Measurements from ENCODE around the gene IKZF2. TPM values are rescaled to one million over a fixed set of nuclear protein-coding genes. Genes with fewer than 3 reads are reported as not detected.
"Not testable (repeated sequence)": the region's sequence is repeated elsewhere in the genome, so short reads cannot be mapped to it uniquely, and the experiment has no call there.

IKZF2 gene
- total and polyA plus RNA-seq, 10 of the 15 experiments (the other 5 are each of a cell fraction or from before 2014, with no cell fraction given) = 15.2 to 266 (median 87.2) TPM

DNA sequence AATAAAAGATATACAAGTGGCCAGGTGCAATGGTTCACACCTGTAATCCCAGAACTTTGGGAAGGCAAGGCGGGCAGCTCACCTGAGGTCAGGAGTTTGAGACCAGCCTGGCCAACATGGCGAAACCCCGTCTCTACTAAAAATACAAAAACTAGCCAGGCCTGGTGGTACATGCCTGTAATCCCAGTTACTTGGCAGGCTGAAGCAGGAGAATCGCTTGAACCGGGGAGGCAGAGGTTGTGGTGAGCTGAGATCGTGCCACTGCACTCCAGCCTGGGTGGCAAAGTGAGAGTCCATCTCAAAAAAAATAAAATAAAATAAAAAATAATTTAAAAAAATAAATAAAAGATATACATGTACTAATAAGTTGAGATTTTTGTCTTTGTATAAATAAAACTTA, 130.5 kb downstream of the IKZF2 start:
- not testable (repeated sequence) for BruUV-seq (replicated peaks); H4K20me1 ChIP-seq (ENCODE audit: control insufficient read depth, insufficient read depth); DNase-seq (ENCODE audit: low read depth, low spot score); ATAC-seq; H3K27me3 ChIP-seq (replicated peaks in 1 of 2; ENCODE audit: control insufficient read depth in 2 of 2, insufficient read depth in 2 of 2, low read length in 1 of 2); FAIRE-seq; H2AFZ ChIP-seq (ENCODE audit: control insufficient read depth, low read depth, low read length); H3K9me3 ChIP-seq (replicated peaks; ENCODE audit: control insufficient read depth, insufficient read depth, low read length); H3K36me3 ChIP-seq (ENCODE audit: control insufficient read depth in 2 of 2, insufficient read depth in 2 of 2, low read length in 1 of 2)
- in situ Hi-C loops (cut with MboI) (loop anchor here (5.0 to 25.0 kb wide), 3 partner anchors 131 to 1716 kb away; partner anchors contain the start of gene IKZF2), intact Hi-C loops (cut with micrococcal nuclease; ENCODE audit: unreplicated experiment) (loop anchor here (5.0 kb wide), 1 partner anchor 289 kb away; no protein-coding TSS in a partner anchor)
- H3K4me1 ChIP-seq (ENCODE audit: control insufficient read depth, insufficient read depth, low read length) = peaks cover 21% of the 10 kb centered on the region
- POLR2A ChIA-PET = interaction anchor here (1.0 to 10.4 kb wide), 5 partner anchors 10 to 218 kb away, joined by 3 to 183 read pairs (median 4); partner anchors contain the start of gene IKZF2
- RAD21 ChIA-PET (ENCODE audit: unreplicated experiment) = interaction anchor here (0.7 to 15.4 kb wide), 11 partner anchors 17 to 222 kb away, joined by 3 to 386 read pairs (median 6); partner anchors contain the start of gene IKZF2
- peak overlapping the region; percentile 76 for H3K4me3 ChIP-seq
- SMC1A ChIA-PET (ENCODE audit: uncharacterized antibody, unreplicated experiment) = interaction anchor here (0.8 to 21.1 kb wide), 5 partner anchors 14 to 219 kb away, joined by 3 to 430 read pairs (median 69); partner anchors contain the start of gene IKZF2
- H3K27ac ChIP-seq (ENCODE audit: control insufficient read depth, insufficient read depth) = peak overlapping the region; percentile 96
- H3K9ac ChIP-seq (ENCODE audit: control insufficient read depth, insufficient read depth, low read length) = peak overlapping the region; percentile 78
- TF ChIP-seq, protein P1, sequence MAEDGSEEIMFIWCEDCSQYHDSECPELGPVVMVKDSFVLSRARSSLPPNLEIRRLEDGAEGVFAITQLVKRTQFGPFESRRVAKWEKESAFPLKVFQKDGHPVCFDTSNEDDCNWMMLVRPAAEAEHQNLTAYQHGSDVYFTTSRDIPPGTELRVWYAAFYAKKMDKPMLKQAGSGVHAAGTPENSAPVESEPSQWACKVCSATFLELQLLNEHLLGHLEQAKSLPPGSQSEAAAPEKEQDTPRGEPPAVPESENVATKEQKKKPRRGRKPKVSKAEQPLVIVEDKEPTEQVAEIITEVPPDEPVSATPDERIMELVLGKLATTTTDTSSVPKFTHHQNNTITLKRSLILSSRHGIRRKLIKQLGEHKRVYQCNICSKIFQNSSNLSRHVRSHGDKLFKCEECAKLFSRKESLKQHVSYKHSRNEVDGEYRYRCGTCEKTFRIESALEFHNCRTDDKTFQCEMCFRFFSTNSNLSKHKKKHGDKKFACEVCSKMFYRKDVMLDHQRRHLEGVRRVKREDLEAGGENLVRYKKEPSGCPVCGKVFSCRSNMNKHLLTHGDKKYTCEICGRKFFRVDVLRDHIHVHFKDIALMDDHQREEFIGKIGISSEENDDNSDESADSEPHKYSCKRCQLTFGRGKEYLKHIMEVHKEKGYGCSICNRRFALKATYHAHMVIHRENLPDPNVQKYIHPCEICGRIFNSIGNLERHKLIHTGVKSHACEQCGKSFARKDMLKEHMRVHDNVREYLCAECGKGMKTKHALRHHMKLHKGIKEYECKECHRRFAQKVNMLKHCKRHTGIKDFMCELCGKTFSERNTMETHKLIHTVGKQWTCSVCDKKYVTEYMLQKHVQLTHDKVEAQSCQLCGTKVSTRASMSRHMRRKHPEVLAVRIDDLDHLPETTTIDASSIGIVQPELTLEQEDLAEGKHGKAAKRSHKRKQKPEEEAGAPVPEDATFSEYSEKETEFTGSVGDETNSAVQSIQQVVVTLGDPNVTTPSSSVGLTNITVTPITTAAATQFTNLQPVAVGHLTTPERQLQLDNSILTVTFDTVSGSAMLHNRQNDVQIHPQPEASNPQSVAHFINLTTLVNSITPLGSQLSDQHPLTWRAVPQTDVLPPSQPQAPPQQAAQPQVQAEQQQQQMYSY (CRISPR knock-in tag; IDR thresholded peaks at IDR 0.05) = 0 out of 2 replicates have a peak, but pooled peaks have one; percentile 32
- TF ChIP-seq MLLT1 (IDR thresholded peaks at IDR 0.05) (peak; percentile 98), HDGF (IDR thresholded peaks at IDR 0.05) (peak; percentile 60; the same call in 1 of the 2 replicates), LARP7 (IDR thresholded peaks at IDR 0.05) (peak; percentile 42; the same call in 1 of the 2 replicates), YY1 (IDR thresholded peaks at IDR 0.05; ENCODE audit: low read depth, low read length) (peak; percentile 31; the same call in 1 of the 2 replicates)
- WGBS (ENCODE audit: insufficient coverage, insufficient replicate concordance, low lambda C conversion rate, missing lambda C conversion rate) = 6% methylated on average over 6 of the region's 6 CpGs
- peaks cover 73% of the 10 kb centered on the region for H3K79me2 ChIP-seq (ENCODE audit: control insufficient read depth, insufficient read depth, low read length)
- CTCF ChIA-PET = interaction anchor here (1.0 to 7.2 kb wide), 4 partner anchors 17 to 133 kb away, joined by 3 to 88 read pairs (median 21); partner anchors contain the start of gene IKZF2
- peak overlapping the region; percentile 57 for H3K4me2 ChIP-seq (ENCODE audit: control insufficient read depth, insufficient read depth)

All from GM12878 (cell line).